ENCODE results near the gene NINL.

GRCh38 chr20:25608774-25609173 is 23.4 kb upstream of the NINL start:
- TF ChIP-seq, protein P1, sequence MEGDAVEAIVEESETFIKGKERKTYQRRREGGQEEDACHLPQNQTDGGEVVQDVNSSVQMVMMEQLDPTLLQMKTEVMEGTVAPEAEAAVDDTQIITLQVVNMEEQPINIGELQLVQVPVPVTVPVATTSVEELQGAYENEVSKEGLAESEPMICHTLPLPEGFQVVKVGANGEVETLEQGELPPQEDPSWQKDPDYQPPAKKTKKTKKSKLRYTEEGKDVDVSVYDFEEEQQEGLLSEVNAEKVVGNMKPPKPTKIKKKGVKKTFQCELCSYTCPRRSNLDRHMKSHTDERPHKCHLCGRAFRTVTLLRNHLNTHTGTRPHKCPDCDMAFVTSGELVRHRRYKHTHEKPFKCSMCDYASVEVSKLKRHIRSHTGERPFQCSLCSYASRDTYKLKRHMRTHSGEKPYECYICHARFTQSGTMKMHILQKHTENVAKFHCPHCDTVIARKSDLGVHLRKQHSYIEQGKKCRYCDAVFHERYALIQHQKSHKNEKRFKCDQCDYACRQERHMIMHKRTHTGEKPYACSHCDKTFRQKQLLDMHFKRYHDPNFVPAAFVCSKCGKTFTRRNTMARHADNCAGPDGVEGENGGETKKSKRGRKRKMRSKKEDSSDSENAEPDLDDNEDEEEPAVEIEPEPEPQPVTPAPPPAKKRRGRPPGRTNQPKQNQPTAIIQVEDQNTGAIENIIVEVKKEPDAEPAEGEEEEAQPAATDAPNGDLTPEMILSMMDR (IDR thresholded peaks at IDR 0.05) = no peak
- TF ChIP-seq YY1 (IDR thresholded peaks at IDR 0.05; ENCODE audit: low read depth) = no peak
- no peak for TF ChIP-seq RAD21 (IDR thresholded peaks at IDR 0.05; ENCODE audit: low read length)

Measured in SK-N-SH (cell line).